Thyroid gland (tissue), 4 donors: ENCODE results near the gene CAPN5. TPM values are rescaled to one million over a fixed set of nuclear protein-coding genes. Genes with fewer than 3 reads are reported as not detected.

ENCODE experiments used
- DNase-seq, 2 donors: peaks; one replicate each; pipeline ENCODE4 v3.0.0-alpha.2; 2019
- H3K27ac ChIP-seq, 3 donors: fragments of 200-600 bp; sonication (generic); 1 replicate in 2 of 3; 2 replicates in 1 of 3; pipeline ENCODE4 v1.5.1; 2016 to 2019; ENCODE audit warnings: mild to moderate bottlenecking in 1 of 3, moderate library complexity in 1 of 3
- H3K27me3 ChIP-seq: fragments of 200-600 bp; sonication (generic); one replicate; pipeline ENCODE4 v1.5.1; 2019
- H3K36me3 ChIP-seq, 2 donors: fragments of 200-600 bp; sonication (generic); one replicate each; pipeline ENCODE4 v1.5.1; 2016 to 2019
- H3K4me1 ChIP-seq, 2 donors: fragments of 200-600 bp; sonication (generic); one replicate each; pipeline ENCODE4 v1.5.1; 2017 to 2019
- H3K4me3 ChIP-seq, 3 donors: fragments of 200-600 bp; sonication (generic); replicated peaks in 1 of 3; 1 replicate in 2 of 3; 2 replicates in 1 of 3; pipeline ENCODE4 v1.5.1; 2016; ENCODE audit warnings: mild to moderate bottlenecking in 1 of 3
- H3K9me3 ChIP-seq: fragments of 200-600 bp; sonication (generic); one replicate; pipeline ENCODE4 v1.5.1; 2017
- CTCF ChIP-seq, 6 experiments: fragments of 200-600 bp in 3 of 6; fragments of 450-650 bp in 3 of 6; sonication (generic) in 3 of 6; IDR thresholded peaks; one replicate each; pipeline ENCODE4 v1.5.1; 2016 to 2019; ENCODE audit warnings: antibody characterized with exemption in 6 of 6, mild to moderate bottlenecking in 2 of 6, inconsistent platforms in 1 of 6, moderate library complexity in 1 of 6
- POLR2A ChIP-seq, 2 donors: fragments of 450-650 bp; IDR thresholded peaks; one replicate each; pipeline ENCODE4 v1.6.1; 2017; ENCODE audit warnings: antibody characterized with exemption in 2 of 2, mild to moderate bottlenecking in 2 of 2, moderate library complexity in 1 of 2
- WGBS, 2 donors: methylation state at CpG; one replicate each; pipeline ENCODE4 v1.1.5; 2017; 5-methylcytosine and 5-hydroxymethylcytosine counted together
- intact Hi-C: fragments of 100-400 bp; cut with DNase I; formaldehyde crosslinking; loops from one replicate; pipeline ENCODE4 v1.15.1; 2023
- total RNA-seq, 4 donors: library from RNA; depleted of rRNA; stranded (reverse); fragments of >200 nt; gene quantifications; one replicate each; pipeline ENCODE4 v1.2.3, GENCODE V29; 2016

The CAPN5 gene
- total RNA-seq, 4 donors from 2014 or later, result 3.0 to 5.6 (median 4.1) TPM

GRCh38 chr11:77159937-77160495 lies 93.2 kb downstream of the CAPN5 start:
- TF ChIP-seq CTCF (IDR thresholded peaks at IDR 0.05) (no peak), POLR2A (IDR thresholded peaks at IDR 0.05) (no peak)
- Histone ChIP-seq H3K9me3 (no peaks in the 10 kb centered on the region), H3K4me1 (no peaks in the 10 kb centered on the region), H3K36me3 (no peaks in the 10 kb centered on the region), H3K27ac (no peak overlapping the region), H3K4me3 (no peak overlapping the region), H3K27me3 (no peaks in the 10 kb centered on the region)
- no peak for DNase-seq
- intact Hi-C loops, result no loop called here
- WGBS, 2 donors, result 88 to 97% methylated on average over 16 to 17 of the region's 20 CpGs

GRCh38 chr11:77163271-77163670 lies 96.5 kb downstream of the CAPN5 start:
- H3K27ac ChIP-seq, result no peak overlapping the region
- H3K4me3 ChIP-seq, result no peak overlapping the region
- TF ChIP-seq CTCF (IDR thresholded peaks at IDR 0.05) (no peak), POLR2A (IDR thresholded peaks at IDR 0.05) (no peak)
- WGBS, 2 donors, result 86 to 89% methylated on average over 6 of the region's 6 CpGs
- H3K4me1 ChIP-seq, result no peaks in the 10 kb centered on the region
- no peaks in the 10 kb centered on the region for H3K9me3 ChIP-seq
- DNase-seq, result no peak
- intact Hi-C loops, result no loop called here
- H3K27me3 ChIP-seq, result no peaks in the 10 kb centered on the region
- H3K36me3 ChIP-seq, result no peaks in the 10 kb centered on the region

DNA sequence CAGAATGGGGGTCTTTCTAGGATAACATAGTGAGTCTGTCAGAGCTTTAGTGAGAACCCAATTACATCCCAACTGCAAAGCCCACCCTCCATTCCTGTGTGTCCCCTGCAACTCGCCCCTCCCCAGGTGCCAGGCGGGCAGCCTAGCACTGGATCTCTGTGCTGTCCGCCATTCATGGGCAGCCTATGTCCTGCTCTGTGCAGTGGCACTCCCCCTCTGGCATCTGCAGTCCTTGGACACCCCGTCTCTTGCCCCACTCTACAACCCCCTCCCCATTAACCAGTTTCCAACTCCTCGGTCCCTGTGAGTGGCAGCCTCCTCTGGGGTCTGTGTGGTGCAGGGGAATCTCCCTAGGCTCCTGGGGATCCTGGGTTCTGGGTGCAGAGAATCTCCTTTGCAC lies 98.3 kb downstream of the CAPN5 start:
- no peak for TF ChIP-seq CTCF (IDR thresholded peaks at IDR 0.05)
- no peak for TF ChIP-seq POLR2A (IDR thresholded peaks at IDR 0.05)
- WGBS, 2 donors, result 86 to 87% methylated on average over 5 of the region's 5 CpGs
- H3K27me3 ChIP-seq, result no peaks in the 10 kb centered on the region

DNA sequence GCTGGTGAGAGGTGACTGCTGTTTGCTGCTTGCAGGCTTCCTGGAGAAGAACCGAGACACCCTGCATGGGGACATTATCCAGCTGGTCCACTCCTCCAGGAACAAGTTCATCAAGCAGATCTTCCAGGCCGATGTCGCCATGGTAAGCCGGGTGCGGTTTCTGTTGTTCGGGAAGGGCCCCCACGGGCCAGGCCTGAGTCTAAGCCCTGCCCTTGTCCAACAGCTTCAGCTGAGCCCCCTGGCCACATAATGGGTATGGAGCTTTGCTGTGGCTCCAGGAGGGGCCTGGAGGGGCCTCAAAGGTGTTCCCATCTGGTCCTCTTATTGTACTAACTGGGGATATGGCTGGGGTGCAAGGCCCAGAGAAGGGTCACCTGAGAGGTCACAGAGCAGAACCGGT lies 99.2 kb downstream of the CAPN5 start:
- intact Hi-C loops, result no loop called here
- no peak for TF ChIP-seq CTCF (IDR thresholded peaks at IDR 0.05)
- TF ChIP-seq POLR2A (IDR thresholded peaks at IDR 0.05), result no peak

More for the DNA sequence above, 98.3 kb downstream of the CAPN5 start:
- H3K4me1 ChIP-seq, result no peaks in the 10 kb centered on the region
- no peak overlapping the region for H3K27ac ChIP-seq
- intact Hi-C loops, result no loop called here
- H3K36me3 ChIP-seq, result no peaks in the 10 kb centered on the region
- no peaks in the 10 kb centered on the region for H3K9me3 ChIP-seq
- no peak overlapping the region for H3K4me3 ChIP-seq
- DNase-seq, result no peak

DNA sequence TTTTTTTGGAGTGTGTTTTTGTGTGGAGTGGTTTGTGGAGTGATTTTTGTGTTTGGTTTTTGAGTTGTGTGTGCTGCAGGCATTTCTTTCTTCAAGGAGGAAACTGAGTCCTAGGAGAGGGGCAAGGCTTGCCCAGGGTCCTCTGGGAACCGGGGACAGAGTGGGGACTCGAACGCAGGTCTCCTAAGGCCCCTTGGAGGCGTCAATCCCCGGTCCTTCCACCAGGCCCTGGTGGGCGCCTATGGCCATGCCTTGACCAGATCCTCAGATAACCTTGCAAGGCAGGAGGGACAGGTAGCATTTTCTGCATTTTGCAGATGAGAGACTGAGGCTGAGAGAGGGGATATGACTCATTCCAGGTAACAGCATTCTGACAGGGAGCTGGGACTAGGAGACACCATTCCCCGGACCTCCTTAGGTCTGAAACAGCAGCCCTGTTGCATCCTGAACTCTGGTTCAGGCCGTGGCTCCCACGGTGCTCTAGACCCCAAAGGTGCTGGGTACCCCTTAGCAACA lies 100.4 kb downstream of the CAPN5 start:
- TF ChIP-seq POLR2A (IDR thresholded peaks at IDR 0.05) (no peak), CTCF (IDR thresholded peaks at IDR 0.05) (no peak)
- H3K9me3 ChIP-seq, result no peaks in the 10 kb centered on the region
- H3K27me3 ChIP-seq, result no peaks in the 10 kb centered on the region
- intact Hi-C loops, result no loop called here
- no peak overlapping the region for H3K4me3 ChIP-seq
- DNase-seq, result no peak
- no peak overlapping the region for H3K27ac ChIP-seq
- 86 to 95% methylated on average over 9 of the region's 9 CpGs for WGBS, 2 donors
- no peaks in the 10 kb centered on the region for H3K36me3 ChIP-seq
- H3K4me1 ChIP-seq, result no peaks in the 10 kb centered on the region

More for the DNA sequence above, 99.2 kb downstream of the CAPN5 start:
- Histone ChIP-seq H3K27me3 (no peaks in the 10 kb centered on the region), H3K4me3 (no peak overlapping the region), H3K27ac (no peak overlapping the region), H3K36me3 (no peaks in the 10 kb centered on the region), H3K4me1 (no peaks in the 10 kb centered on the region), H3K9me3 (no peaks in the 10 kb centered on the region)
- 80 to 96% methylated on average over 2 to 5 of the region's 8 CpGs for WGBS, 2 donors
- no peak for DNase-seq
